Caco-2 (cell line): Measurements from ENCODE around the gene KNOP1. TPM values are rescaled to one million over a fixed set of nuclear protein-coding genes. Genes with fewer than 3 reads are reported as not detected.

ENCODE experiments used
- BruUV-seq: library from RNA; stranded (reverse); fragments of 400-500 nt; replicated peaks from 2 replicates; lab custom pipeline; 2021; lab: Mats Ljungman, UMichigan
- CTCF ChIA-PET: fragments of 300-600 bp; sonication (Branson Sonifier 250); formaldehyde crosslinking; loops from one replicate; lab custom pipeline; 2022; ENCODE audit warnings: antibody characterized with exemption; lab: Charles Lee
- POLR2A ChIA-PET: fragments of 300-600 bp; sonication (Branson Sonifier 250); formaldehyde crosslinking; loops from one replicate; lab custom pipeline; 2022; ENCODE audit warnings: antibody characterized with exemption; lab: Charles Lee
- DNase-seq, 2 experiments: peaks; one replicate each; pipeline versions ENCODE4 v3.0.0 to v3.0.0-alpha.2; 2020 to 2022
- H3K27me3 ChIP-seq: replicated peaks from 2 replicates; pipeline ENCODE4 v1.6.0; 2011; ENCODE audit warnings: low read length; ENCODE audit not compliant: control insufficient read depth, insufficient read depth
- H3K36me3 ChIP-seq: 2 replicates; pipeline ENCODE4 v1.5.1; 2011; ENCODE audit warnings: low read length; ENCODE audit not compliant: control insufficient read depth, insufficient read depth
- H3K4me1 ChIP-seq: fragments of 250-450 bp; sonication (Bioruptor Pico); 2 replicates; pipeline ENCODE4 v1.5.1; 2020; ENCODE audit warnings: mild to moderate bottlenecking
- H3K4me3 ChIP-seq: 2 replicates; pipeline ENCODE4 v1.5.1; 2011; ENCODE audit warnings: low read depth, mild to moderate bottlenecking, control low read depth, low read length
- H3K9me3 ChIP-seq: fragments of 250-450 bp; sonication (Bioruptor Pico); 2 replicates; pipeline ENCODE4 v1.5.1; 2020; ENCODE audit warnings: mild to moderate bottlenecking, moderate library complexity
- H3K27ac Mint-ChIP-seq: one replicate; pipeline ENCODE4 v1.8.0; 2022; ENCODE audit warnings: mixed read lengths; ENCODE audit not compliant: unreplicated experiment
- H3K27me3 Mint-ChIP-seq: one replicate; pipeline ENCODE4 v1.8.0; 2022; ENCODE audit warnings: mixed read lengths; ENCODE audit not compliant: insufficient read depth, unreplicated experiment
- H3K36me3 Mint-ChIP-seq: one replicate; pipeline ENCODE4 v1.8.0; 2022; ENCODE audit warnings: mild to moderate bottlenecking, mixed read lengths; ENCODE audit not compliant: insufficient read depth, unreplicated experiment
- H3K4me1 Mint-ChIP-seq: one replicate; pipeline ENCODE4 v1.8.0; 2022; ENCODE audit warnings: low read depth, mixed read lengths; ENCODE audit not compliant: unreplicated experiment
- H3K4me3 Mint-ChIP-seq: one replicate; pipeline ENCODE4 v1.8.0; 2022; ENCODE audit warnings: mild to moderate bottlenecking, moderate library complexity, mixed read lengths; ENCODE audit not compliant: unreplicated experiment
- H3K9me3 Mint-ChIP-seq: one replicate; pipeline ENCODE4 v1.8.0; 2022; ENCODE audit warnings: mixed read lengths; ENCODE audit not compliant: unreplicated experiment
- CTCF ChIP-seq, 2 experiments: fragments of 200-600 bp in 1 of 2; IDR thresholded peaks; 1 replicate in 1 of 2; 2 replicates in 1 of 2; pipeline versions ENCODE4 v1.5.1 to v1.8.0; 2011 to 2022; ENCODE audit warnings: antibody characterized with exemption in 1 of 2, control low read depth in 1 of 2, inconsistent platforms in 1 of 2, low read depth in 1 of 2, low read length in 1 of 2, mild to moderate bottlenecking in 1 of 2, moderate library complexity in 1 of 2; ENCODE audit not compliant: insufficient read depth in 1 of 2, severe bottlenecking in 1 of 2, unreplicated experiment in 1 of 2
- intact Hi-C: fragments of 100-400 bp; cut with micrococcal nuclease; formaldehyde crosslinking; loops from one replicate; pipeline ENCODE4 v1.10.0; 2022; ENCODE audit not compliant: unreplicated experiment
- total RNA-seq: library from RNA; stranded (reverse); gene quantifications from 2 replicates; pipeline ENCODE4 v1.2.3, GENCODE V29; 2022

KNOP1 gene
- total RNA-seq, 1 experiment from 2014 or later: 29.3 TPM

GRCh38 chr16:19708296-19709205, 9.5 kb downstream of the KNOP1 start:
- peaks cover 5% of the 10 kb centered on the region for H3K36me3 ChIP-seq
- ChIA-PET CTCF (no interaction called here), POLR2A (no interaction called here)
- Mint-ChIP-seq H3K4me1 (peaks cover 7% of the 10 kb centered on the region), H3K27ac (no peak overlapping the region), H3K4me3 (no peak overlapping the region), H3K36me3 (peaks cover 65% of the 10 kb centered on the region), H3K27me3 (no peaks in the 10 kb centered on the region), H3K9me3 (no peaks in the 10 kb centered on the region)
- H3K9me3 ChIP-seq: no peaks in the 10 kb centered on the region
- BruUV-seq: no TSS peak
- intact Hi-C loops: no loop called here
- no peak overlapping the region for H3K4me3 ChIP-seq
- no peaks in the 10 kb centered on the region for H3K27me3 ChIP-seq
- no peak for TF ChIP-seq CTCF (IDR thresholded peaks at IDR 0.05; ENCODE audit: insufficient read depth in 1 of 2, low read depth in 1 of 2, low read length in 1 of 2, severe bottlenecking in 1 of 2, unreplicated experiment in 1 of 2)
- H3K4me1 ChIP-seq: no peaks in the 10 kb centered on the region
- DNase-seq: no peak

GRCh38 chr16:19707569-19708295, 10.3 kb downstream of the KNOP1 start:
- no peaks in the 10 kb centered on the region for H3K4me1 ChIP-seq
- Mint-ChIP-seq H3K27me3 (no peaks in the 10 kb centered on the region), H3K4me1 (peaks cover 7% of the 10 kb centered on the region), H3K27ac (no peak overlapping the region), H3K9me3 (no peaks in the 10 kb centered on the region), H3K4me3 (no peak overlapping the region), H3K36me3 (peaks cover 67% of the 10 kb centered on the region)
- no peaks in the 10 kb centered on the region for H3K27me3 ChIP-seq
- intact Hi-C loops: no loop called here
- no peaks in the 10 kb centered on the region for H3K9me3 ChIP-seq
- no peak for TF ChIP-seq CTCF (IDR thresholded peaks at IDR 0.05; ENCODE audit: insufficient read depth in 1 of 2, low read depth in 1 of 2, low read length in 1 of 2, severe bottlenecking in 1 of 2, unreplicated experiment in 1 of 2)
- no peak for DNase-seq
- ChIA-PET CTCF (no interaction called here), POLR2A (no interaction called here)
- peaks cover 5% of the 10 kb centered on the region for H3K36me3 ChIP-seq
- no peak overlapping the region for H3K4me3 ChIP-seq
- BruUV-seq: no TSS peak

GRCh38 chr16:19706846-19707245, 11.2 kb downstream of the KNOP1 start:
- Histone ChIP-seq H3K9me3 (no peaks in the 10 kb centered on the region), H3K27me3 (no peaks in the 10 kb centered on the region), H3K4me1 (no peaks in the 10 kb centered on the region), H3K4me3 (no peak overlapping the region), H3K36me3 (peaks cover 4% of the 10 kb centered on the region)
- H3K27ac Mint-ChIP-seq: no peak overlapping the region
- H3K9me3 Mint-ChIP-seq: no peaks in the 10 kb centered on the region
- no peak overlapping the region for H3K4me3 Mint-ChIP-seq
- H3K27me3 Mint-ChIP-seq: no peaks in the 10 kb centered on the region
- no peak for DNase-seq
- ChIA-PET POLR2A (no interaction called here), CTCF (no interaction called here)
- BruUV-seq: no TSS peak
- TF ChIP-seq CTCF (IDR thresholded peaks at IDR 0.05; ENCODE audit: insufficient read depth in 1 of 2, low read depth in 1 of 2, low read length in 1 of 2, severe bottlenecking in 1 of 2, unreplicated experiment in 1 of 2): no peak
- intact Hi-C loops: no loop called here
- H3K4me1 Mint-ChIP-seq: peaks cover 7% of the 10 kb centered on the region
- peaks cover 67% of the 10 kb centered on the region for H3K36me3 Mint-ChIP-seq
